ACC112 (cell line): ENCODE results near the gene SLC25A6.
"Not testable (repeated sequence)": the region's sequence is repeated elsewhere in the genome, so short reads cannot be mapped to it uniquely, and the experiment has no call there.

ENCODE experiments used
- H2AFZ ChIP-seq: fragments of 200-600 bp; sonication (generic); one replicate; pipeline ENCODE4 v1.6.0; 2017; ENCODE audit warnings: antibody characterized with exemption, low read length; ENCODE audit not compliant: unreplicated experiment
- H3K27ac ChIP-seq: fragments of 200-600 bp; sonication (generic); 2 replicates; pipeline ENCODE4 v1.5.1; 2014; ENCODE audit warnings: low read depth, mild to moderate bottlenecking, antibody characterized with exemption, low read length, moderate library complexity
- H3K27me3 ChIP-seq: fragments of 200-600 bp; sonication (generic); 2 replicates; pipeline ENCODE4 v1.6.1; 2014; ENCODE audit warnings: mild to moderate bottlenecking, antibody characterized with exemption, low read length, moderate library complexity, mixed read lengths; ENCODE audit not compliant: insufficient read depth
- H3K36me3 ChIP-seq: fragments of 200-600 bp; sonication (generic); 2 replicates; pipeline ENCODE4 v1.6.1; 2016; ENCODE audit warnings: mild to moderate bottlenecking, antibody characterized with exemption, low read length, moderate library complexity, mixed read lengths; ENCODE audit not compliant: insufficient read depth
- H3K4me1 ChIP-seq: fragments of 200-600 bp; sonication (generic); one replicate; pipeline ENCODE4 v1.6.1; 2016; ENCODE audit warnings: low read length, mixed read lengths; ENCODE audit not compliant: insufficient read depth, unreplicated experiment, control insufficient read depth
- H3K4me3 ChIP-seq: fragments of 200-600 bp; sonication (generic); 2 replicates; pipeline ENCODE4 v1.5.1; 2014; ENCODE audit warnings: mild to moderate bottlenecking, low read depth, low read length
- H3K79me2 ChIP-seq: fragments of 200-600 bp; sonication (generic); one replicate; pipeline ENCODE4 v1.6.0; 2016; ENCODE audit warnings: low read length; ENCODE audit not compliant: control insufficient read depth, unreplicated experiment, insufficient read depth

Gene SLC25A6

DNA sequence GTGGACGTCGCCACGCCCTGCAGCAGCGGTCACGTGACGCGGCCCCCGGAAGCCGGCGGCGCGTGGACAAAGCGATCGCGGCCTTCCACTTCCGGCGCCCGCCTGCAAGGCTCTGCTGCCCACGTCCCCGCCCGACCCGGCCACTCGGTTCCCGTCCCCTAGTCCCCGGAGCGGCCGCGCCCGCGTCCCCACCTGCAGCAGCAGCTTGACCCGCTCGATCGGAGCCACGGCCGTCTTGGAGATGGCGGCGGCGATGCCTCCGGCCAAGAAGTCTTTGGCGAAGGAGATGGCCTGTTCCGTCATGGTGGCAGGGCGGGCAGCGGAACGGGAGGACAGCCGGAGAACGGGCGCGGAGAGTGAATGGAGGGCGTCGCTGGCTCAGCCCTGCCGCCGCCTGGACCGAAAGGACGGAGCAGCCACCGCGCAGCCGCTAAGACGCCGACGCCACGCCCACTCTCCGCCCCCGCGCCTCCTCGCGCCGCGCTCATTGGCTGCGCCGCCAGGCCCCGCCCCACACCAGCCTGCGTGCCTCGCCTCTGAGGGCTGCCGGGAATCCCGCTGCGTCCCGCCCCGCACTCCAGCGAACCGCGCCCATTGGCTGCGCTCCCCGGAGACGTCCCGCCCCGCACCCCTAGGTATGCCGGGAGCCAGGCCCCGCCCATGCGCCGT lies at the start of gene SLC25A6:
Gene SLC25A6, minus strand, starts transcription at position 407 of the 669 bp plus-strand sequence. Its CDS starts 104 bp downstream, at position 303.
- peak within 1 kb of the TSS; percentile 93 for H2AFZ ChIP-seq
- no peaks in the 10 kb centered on the region for H3K27me3 ChIP-seq
- peaks cover 38% of the 10 kb centered on the region for H3K4me1 ChIP-seq
- peaks cover 85% of the 10 kb centered on the region for H3K79me2 ChIP-seq
- H3K36me3 ChIP-seq = peaks cover 49% of the 10 kb centered on the region
- peak within 1 kb of the TSS; percentile 100 for H3K4me3 ChIP-seq
- H3K27ac ChIP-seq = peak within 1 kb of the TSS; percentile 97

GRCh38 chrX:1440506-1440905 lies 48.6 kb upstream of the SLC25A6 start:
- H2AFZ ChIP-seq = no peak overlapping the region
- H3K27me3 ChIP-seq = no peaks in the 10 kb centered on the region
- peaks cover 9% of the 10 kb centered on the region for H3K79me2 ChIP-seq
- no peak overlapping the region for H3K27ac ChIP-seq
- no peak overlapping the region for H3K4me3 ChIP-seq
- H3K4me1 ChIP-seq = no peaks in the 10 kb centered on the region
- peaks cover 37% of the 10 kb centered on the region for H3K36me3 ChIP-seq

- Histone ChIP-seq H3K4me1 (no peaks in the 10 kb centered on the region), H3K27ac (no peak overlapping the region), H3K4me3 (no peak overlapping the region), H3K36me3 (peaks cover 32% of the 10 kb centered on the region; the same call in 1 of the 2 replicates), H3K79me2 (no peaks in the 10 kb centered on the region), H2AFZ (no peak overlapping the region), H3K27me3 (no peaks in the 10 kb centered on the region)
These were observed 43.5 kb upstream of the SLC25A6 start for GRCh38 chrX:1435241-1435895.

DNA sequence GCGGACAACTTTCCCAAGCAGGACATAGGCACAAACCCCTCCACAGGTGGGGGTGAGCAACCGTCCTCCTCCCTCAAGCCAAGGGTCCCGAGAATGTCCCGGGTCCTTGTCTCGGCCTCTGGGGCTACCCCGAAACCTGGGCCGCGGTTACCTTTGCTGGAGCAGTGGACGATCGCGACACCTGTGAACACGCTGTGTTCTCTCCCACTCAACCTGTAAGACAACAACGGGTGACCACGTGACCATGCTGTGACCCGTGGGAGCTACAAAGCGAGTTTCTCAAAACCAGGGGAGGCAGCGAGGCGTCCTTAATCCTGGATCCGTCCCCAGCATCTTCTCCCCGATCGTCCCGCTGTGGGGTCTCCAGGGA lies 42.9 kb upstream of the SLC25A6 start:
- peaks cover 33% of the 10 kb centered on the region; the same call in 1 of the 2 replicates for H3K36me3 ChIP-seq

GRCh38 chrX:1433646-1434357 lies 41.9 kb upstream of the SLC25A6 start:
- Histone ChIP-seq H3K79me2 (no peaks in the 10 kb centered on the region), H3K4me1 (no peaks in the 10 kb centered on the region), H3K36me3 (peaks cover 25% of the 10 kb centered on the region; the same call in 1 of the 2 replicates)

More for the DNA sequence above, 42.9 kb upstream of the SLC25A6 start:
- no peaks in the 10 kb centered on the region for H3K79me2 ChIP-seq
- H3K27ac ChIP-seq = no peak overlapping the region
- no peaks in the 10 kb centered on the region for H3K4me1 ChIP-seq
- H3K27me3 ChIP-seq = no peaks in the 10 kb centered on the region
- no peak overlapping the region for H3K4me3 ChIP-seq
- no peak overlapping the region for H2AFZ ChIP-seq

GRCh38 chrX:1430451-1430850 lies 38.5 kb upstream of the SLC25A6 start:
- Histone ChIP-seq H2AFZ (no peak overlapping the region), H3K36me3 (peaks cover 30% of the 10 kb centered on the region; the same call in 1 of the 2 replicates), H3K4me1 (no peaks in the 10 kb centered on the region), H3K79me2 (no peaks in the 10 kb centered on the region), H3K27ac (no peak overlapping the region), H3K27me3 (no peaks in the 10 kb centered on the region), H3K4me3 (no peak overlapping the region)

More at GRCh38 chrX:1433646-1434357, 41.9 kb upstream of the SLC25A6 start:
- H3K27me3 ChIP-seq = no peaks in the 10 kb centered on the region
- no peak overlapping the region for H2AFZ ChIP-seq
- H3K4me3 ChIP-seq = no peak overlapping the region
- H3K27ac ChIP-seq = no peak overlapping the region

DNA sequence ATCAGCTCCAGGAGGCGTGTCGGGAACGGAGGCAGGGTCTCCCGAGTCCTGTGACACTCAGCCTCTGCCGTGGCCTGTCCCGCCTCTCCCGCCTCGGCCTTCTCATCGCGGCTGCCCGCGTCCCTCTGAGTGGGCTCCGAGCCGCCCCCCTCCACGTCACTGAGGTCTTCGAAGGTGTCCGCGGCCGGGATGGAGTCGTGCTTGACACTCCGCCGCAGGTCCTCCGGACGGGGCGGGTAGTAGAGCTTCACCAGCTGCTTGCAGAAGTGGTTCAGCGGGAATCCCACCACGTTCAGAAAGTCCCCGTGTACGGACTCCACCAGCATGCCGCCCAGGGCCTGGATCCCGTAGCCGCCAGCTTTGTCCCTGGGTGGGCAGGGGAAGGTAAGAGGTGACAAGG lies 35.8 kb upstream of the SLC25A6 start:
- no peaks in the 10 kb centered on the region for H3K79me2 ChIP-seq
- H3K4me1 ChIP-seq = no peaks in the 10 kb centered on the region
- H3K27me3 ChIP-seq = no peaks in the 10 kb centered on the region
- H3K4me3 ChIP-seq = no peak overlapping the region
- H2AFZ ChIP-seq = no peak overlapping the region
- peaks cover 43% of the 10 kb centered on the region for H3K36me3 ChIP-seq
- no peak overlapping the region for H3K27ac ChIP-seq

- not testable (repeated sequence) for H3K27ac ChIP-seq, H2AFZ ChIP-seq, H3K79me2 ChIP-seq, H3K4me3 ChIP-seq, H3K4me1 ChIP-seq, H3K27me3 ChIP-seq
- H3K36me3 ChIP-seq = peaks cover 51% of the 10 kb centered on the region
These were observed 34.4 kb upstream of the SLC25A6 start for GRCh38 chrX:1426321-1426720.

- Histone ChIP-seq H3K27ac (no peak overlapping the region), H3K79me2 (no peaks in the 10 kb centered on the region), H3K36me3 (peaks cover 53% of the 10 kb centered on the region), H3K4me1 (no peaks in the 10 kb centered on the region), H3K27me3 (no peaks in the 10 kb centered on the region), H3K4me3 (no peak overlapping the region), H2AFZ (no peak overlapping the region)
These were observed 33.5 kb upstream of the SLC25A6 start for GRCh38 chrX:1425381-1425780.

GRCh38 chrX:1424147-1424851 lies 32.4 kb upstream of the SLC25A6 start:
- H3K4me1 ChIP-seq = no peaks in the 10 kb centered on the region
- H3K79me2 ChIP-seq = no peaks in the 10 kb centered on the region
- H2AFZ ChIP-seq = no peak overlapping the region
- no peak overlapping the region for H3K4me3 ChIP-seq
- H3K27ac ChIP-seq = no peak overlapping the region
- H3K27me3 ChIP-seq = no peaks in the 10 kb centered on the region
- peaks cover 50% of the 10 kb centered on the region for H3K36me3 ChIP-seq
